Adrenal gland (tissue), 5 donors: ENCODE data around the gene THSD7B.

Source experiments
- POLR2A ChIP-seq, 2 donors: fragments of 450-650 bp; IDR thresholded peaks; one replicate each; pipeline ENCODE4 v1.6.1; 2017; ENCODE audit warnings: antibody characterized with exemption in 2 of 2, mild to moderate bottlenecking in 2 of 2, moderate library complexity in 1 of 2
- TF ChIP-seq, protein P1 (sequence below), 6 experiments: fragments of 450-650 bp in 4 of 6; fragments of 200-600 bp in 2 of 6; sonication (generic) in 1 of 6; IDR thresholded peaks; 1 replicate in 5 of 6; 2 replicates in 1 of 6; pipeline versions ENCODE4 v1.5.1 to v1.8.0; 2016 to 2021; ENCODE audit warnings: antibody characterized with exemption in 6 of 6, mild to moderate bottlenecking in 2 of 6, moderate library complexity in 1 of 6
- donor health status: DM: no; HTN: no; CAD: no.

DNA sequence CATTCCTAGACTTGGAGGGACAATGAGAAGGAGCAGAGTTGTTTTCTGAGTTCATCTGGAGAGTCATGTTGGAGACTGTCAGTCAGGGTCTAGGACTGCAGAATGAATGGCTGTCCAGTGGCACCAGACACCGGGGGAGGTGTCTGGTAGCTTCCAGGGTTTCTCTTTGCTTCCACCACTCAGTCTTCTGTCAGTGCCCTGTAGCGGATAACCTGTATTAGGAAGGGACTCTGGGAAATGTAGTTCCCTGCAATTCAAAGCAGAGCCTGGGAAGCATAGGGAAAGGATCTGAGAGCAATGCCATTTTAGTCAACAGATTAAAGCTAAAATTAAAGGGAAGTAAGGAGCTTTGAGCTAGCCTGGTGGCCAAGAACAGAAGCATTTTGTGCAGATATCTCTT is 257.9 kb downstream of the THSD7B start:
- TF ChIP-seq, protein P1, sequence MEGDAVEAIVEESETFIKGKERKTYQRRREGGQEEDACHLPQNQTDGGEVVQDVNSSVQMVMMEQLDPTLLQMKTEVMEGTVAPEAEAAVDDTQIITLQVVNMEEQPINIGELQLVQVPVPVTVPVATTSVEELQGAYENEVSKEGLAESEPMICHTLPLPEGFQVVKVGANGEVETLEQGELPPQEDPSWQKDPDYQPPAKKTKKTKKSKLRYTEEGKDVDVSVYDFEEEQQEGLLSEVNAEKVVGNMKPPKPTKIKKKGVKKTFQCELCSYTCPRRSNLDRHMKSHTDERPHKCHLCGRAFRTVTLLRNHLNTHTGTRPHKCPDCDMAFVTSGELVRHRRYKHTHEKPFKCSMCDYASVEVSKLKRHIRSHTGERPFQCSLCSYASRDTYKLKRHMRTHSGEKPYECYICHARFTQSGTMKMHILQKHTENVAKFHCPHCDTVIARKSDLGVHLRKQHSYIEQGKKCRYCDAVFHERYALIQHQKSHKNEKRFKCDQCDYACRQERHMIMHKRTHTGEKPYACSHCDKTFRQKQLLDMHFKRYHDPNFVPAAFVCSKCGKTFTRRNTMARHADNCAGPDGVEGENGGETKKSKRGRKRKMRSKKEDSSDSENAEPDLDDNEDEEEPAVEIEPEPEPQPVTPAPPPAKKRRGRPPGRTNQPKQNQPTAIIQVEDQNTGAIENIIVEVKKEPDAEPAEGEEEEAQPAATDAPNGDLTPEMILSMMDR (IDR thresholded peaks at IDR 0.05): no peak
- no peak for TF ChIP-seq POLR2A (IDR thresholded peaks at IDR 0.05)
